ENCODE data around the gene EFCC1.

GRCh38 chr3:129037093-129037419, 36.0 kb downstream of the EFCC1 start:
- TF ChIP-seq CTCF (conservative IDR thresholded peaks at IDR 0.05) (no peak), EZH2 (IDR thresholded peaks at IDR 0.05; ENCODE audit: low read depth) (no peak)

All from PC-9 (cell line).